NB4 (cell line): ENCODE results near the gene DOCK4.

Experiments used
- DNase-seq: peaks from one replicate; pipeline ENCODE4 v3.0.0; 2010; ENCODE audit warnings: low read depth
- H3K4me3 ChIP-seq: one replicate; pipeline ENCODE4 v1.5.1; 2011; ENCODE audit warnings: mild to moderate bottlenecking, low read depth, low read length, moderate library complexity
- CTCF ChIP-seq: IDR thresholded peaks from one replicate; pipeline ENCODE4 v1.5.1; 2012; ENCODE audit warnings: low read depth, low read length
- MAX ChIP-seq: IDR thresholded peaks from 2 replicates; pipeline ENCODE4 v1.6.1; 2011; ENCODE audit warnings: low read depth, low read length
- MYC ChIP-seq: IDR thresholded peaks from 2 replicates; pipeline ENCODE4 v1.6.1; 2011; ENCODE audit warnings: low read depth, low read length
- POLR2A ChIP-seq: IDR thresholded peaks from 2 replicates; pipeline ENCODE4 v1.6.1; 2011; ENCODE audit warnings: mild to moderate bottlenecking; ENCODE audit not compliant: insufficient read length; ENCODE audit errors: extremely low read depth

DOCK4 gene

GRCh38 chr7:111873326-111873646 lies 332.9 kb downstream of the DOCK4 start:
- no peak for DNase-seq
- H3K4me3 ChIP-seq: no peak overlapping the region
- no peak for TF ChIP-seq MYC

DNA sequence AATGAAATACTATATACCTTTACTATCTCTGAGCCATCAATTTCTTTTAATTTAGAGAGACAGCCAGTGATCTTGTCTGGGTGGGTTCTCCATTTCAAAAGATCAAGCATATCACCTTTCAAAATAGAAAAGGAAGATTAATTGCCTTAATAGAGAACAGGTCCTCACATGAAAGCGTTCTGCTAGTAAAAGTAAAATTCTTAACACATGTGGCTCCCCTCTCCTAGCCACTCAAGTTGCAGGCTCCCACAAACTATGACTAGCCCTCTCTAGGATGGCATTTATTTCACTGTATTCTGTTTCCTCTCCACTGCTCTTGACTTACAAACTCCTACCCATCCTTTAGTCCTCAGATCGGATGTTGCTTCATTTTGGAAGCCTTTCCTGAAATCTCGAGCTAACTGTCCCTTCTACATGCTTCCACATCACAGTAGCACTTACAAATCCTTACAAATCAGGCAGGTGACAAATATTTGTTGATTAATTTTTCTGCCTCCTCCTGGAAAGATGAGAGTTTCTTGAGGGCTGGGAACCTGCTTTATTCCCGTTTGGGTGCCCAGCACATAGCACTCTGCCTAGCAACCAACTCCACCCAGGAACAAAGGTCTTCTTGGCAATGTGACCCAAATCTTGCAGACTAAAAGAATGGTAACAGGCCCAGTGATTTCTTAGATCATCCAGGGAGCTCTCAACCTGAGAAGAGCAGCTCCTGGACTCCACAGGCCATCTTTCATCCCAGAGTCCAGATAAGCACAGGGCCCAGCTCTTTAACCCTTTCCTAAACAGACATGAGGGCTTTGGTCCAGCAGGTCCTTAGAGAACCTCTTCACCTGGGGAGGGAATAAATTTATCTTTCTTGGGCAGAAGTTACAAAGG lies 333.5 kb downstream of the DOCK4 start:
- no peak for DNase-seq
- no peak overlapping the region for H3K4me3 ChIP-seq
- TF ChIP-seq MYC (no peak), MAX (no peak), CTCF (no peak), POLR2A (no peak)

DNA sequence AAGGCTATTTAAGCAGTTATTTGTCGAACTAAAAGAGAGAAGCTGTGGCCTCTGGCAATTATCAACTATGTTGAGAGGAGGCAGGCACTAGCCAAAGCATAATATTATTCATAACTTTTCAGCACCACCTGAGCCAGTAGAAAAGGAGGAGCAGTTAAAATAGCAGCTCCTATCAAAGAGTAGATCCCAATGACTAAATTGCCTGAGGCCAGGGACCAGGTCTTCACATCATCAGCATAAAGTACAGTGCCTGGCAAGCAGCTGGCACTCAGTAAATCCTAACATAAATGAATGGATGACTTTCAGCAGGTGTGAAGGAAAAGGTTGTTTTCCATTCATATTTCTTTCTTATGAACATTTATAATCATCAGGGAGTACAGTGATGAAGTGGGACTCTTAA lies 334.9 kb downstream of the DOCK4 start:
- TF ChIP-seq MYC: no peak
- TF ChIP-seq MAX: no peak
- no peak for TF ChIP-seq CTCF
- no peak overlapping the region for H3K4me3 ChIP-seq
- DNase-seq: no peak

DNA sequence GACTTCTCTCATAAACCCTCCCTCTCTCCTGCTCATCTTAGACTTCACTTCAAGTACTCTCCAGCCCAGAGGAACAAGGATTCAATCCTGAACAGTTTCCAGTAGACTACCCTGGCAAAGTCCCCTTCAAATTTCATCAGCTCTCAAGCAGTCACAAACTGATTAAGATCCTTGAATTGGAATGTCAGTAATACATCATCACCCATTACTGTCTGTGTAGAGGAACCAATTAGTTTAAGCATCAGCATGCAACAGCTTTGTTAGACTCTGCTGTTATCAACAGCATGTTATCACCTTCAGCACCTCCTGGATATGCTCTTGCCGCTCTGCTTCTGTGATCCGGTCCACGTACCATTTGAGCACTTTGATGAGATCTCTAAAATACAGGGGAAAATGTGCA lies 336.9 kb downstream of the DOCK4 start:
- H3K4me3 ChIP-seq: no peak overlapping the region
- no peak for TF ChIP-seq POLR2A
- no peak for TF ChIP-seq MYC
- TF ChIP-seq MAX: no peak
- no peak for TF ChIP-seq CTCF
- no peak for DNase-seq

DNA sequence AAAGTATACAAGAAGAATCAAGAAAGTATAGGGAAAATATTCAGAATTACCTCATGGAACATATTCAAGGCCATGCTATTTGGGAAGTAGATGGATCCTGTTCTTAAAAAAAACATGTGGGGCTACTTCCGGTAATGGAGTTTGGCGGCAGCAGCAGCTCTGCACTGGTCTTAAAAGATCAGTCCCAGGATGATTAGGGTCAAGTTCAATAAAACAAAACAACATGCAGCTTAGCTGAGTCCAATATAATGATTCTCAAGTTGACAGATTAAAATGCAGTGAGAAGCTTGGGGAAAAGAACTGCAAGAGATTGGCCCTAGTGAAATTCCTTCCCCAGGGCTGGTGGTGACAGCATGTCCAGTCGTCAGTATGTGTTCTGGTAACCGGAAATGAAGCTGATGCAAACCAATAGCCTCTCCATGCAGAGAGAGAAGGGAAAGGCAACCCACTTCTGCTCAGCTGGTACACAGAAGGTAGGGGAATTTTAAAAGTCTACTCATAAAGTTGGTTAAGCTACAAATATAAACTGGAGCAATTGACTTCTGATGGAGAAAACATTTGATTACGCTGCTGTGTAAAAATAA lies 338.8 kb downstream of the DOCK4 start:
- TF ChIP-seq MAX (no peak), CTCF (no peak), POLR2A (no peak), MYC (no peak)
- DNase-seq: no peak
- no peak overlapping the region for H3K4me3 ChIP-seq

GRCh38 chr7:111866787-111867186 lies 339.4 kb downstream of the DOCK4 start:
- H3K4me3 ChIP-seq: no peak overlapping the region
- DNase-seq: no peak
- TF ChIP-seq MAX (no peak), POLR2A (no peak), MYC (no peak), CTCF (no peak)
